K562 (cell line): ENCODE results near the gene MAP4K4.

Experiments used
- CHD4 ChIP-seq: fragments of 200-600 bp; sonication (generic); IDR thresholded peaks from 3 replicates; pipeline ENCODE4 v1.6.1; 2012; ENCODE audit warnings: low read depth, mild to moderate bottlenecking, mixed read lengths, low read length, inconsistent platforms; ENCODE audit not compliant: insufficient read depth, insufficient replicate concordance, poor library complexity, severe bottlenecking
- CTCF ChIP-seq, 3 experiments: IDR thresholded peaks in 2 of 3; conservative IDR thresholded peaks in 1 of 3; 2 replicates each; pipeline ENCODE4 v1.5.1; 2011 to 2012; ENCODE audit warnings: low read length in 3 of 3, mild to moderate bottlenecking in 3 of 3, control low read depth in 2 of 3, improper control_type of control experiment in 1 of 3, inconsistent platforms in 1 of 3, low read depth in 1 of 3, mixed read lengths in 1 of 3, moderate library complexity in 1 of 3; ENCODE audit not compliant: insufficient read depth in 2 of 3
- DMBX1 ChIP-seq: fragments of 250-450 bp; sonication (Bioruptor Pico); IDR thresholded peaks from 2 replicates; pipeline ENCODE4 v1.8.0; 2022; ENCODE audit warnings: inconsistent platforms, mild to moderate bottlenecking, moderate library complexity, borderline replicate concordance
- EP300 ChIP-seq: IDR thresholded peaks from 2 replicates; pipeline ENCODE4 v1.6.1; 2012; ENCODE audit warnings: low read length, improper control_type of control experiment
- GABPB1 ChIP-seq: sonication (generic); formaldehyde crosslinking; IDR thresholded peaks from 2 replicates; pipeline ENCODE4 v1.8.0; 2022; ENCODE audit warnings: mild to moderate bottlenecking, missing genetic modification reagents
- JUNB ChIP-seq: fragments of 450-650 bp; formaldehyde crosslinking; conservative IDR thresholded peaks from 2 replicates; pipeline ENCODE4 v1.4.0; 2020; ENCODE audit warnings: mild to moderate bottlenecking
- NFE2 ChIP-seq: IDR thresholded peaks from 2 replicates; pipeline ENCODE4 v1.6.1; 2014; ENCODE audit warnings: antibody characterized with exemption, low read depth
- NFRKB ChIP-seq: fragments of 450-650 bp; IDR thresholded peaks from 2 replicates; pipeline ENCODE4 v1.6.1; 2016; ENCODE audit warnings: low read depth
- YY1 ChIP-seq, 3 experiments: IDR thresholded peaks; 2 replicates each; pipeline ENCODE4 v1.6.1; 2011; ENCODE audit warnings: low read length in 2 of 3, mild to moderate bottlenecking in 2 of 3, moderate library complexity in 2 of 3, borderline replicate concordance in 1 of 3, control low read depth in 1 of 3, low read depth in 1 of 3; ENCODE audit not compliant: insufficient read depth in 3 of 3, insufficient replicate concordance in 2 of 3, control insufficient read depth in 1 of 3, insufficient read length in 1 of 3; ENCODE audit errors: extremely low read depth in 1 of 3
- ZNF24 ChIP-seq: fragments of 450-650 bp; IDR thresholded peaks from 2 replicates; pipeline ENCODE4 v1.6.1; 2016

DNA sequence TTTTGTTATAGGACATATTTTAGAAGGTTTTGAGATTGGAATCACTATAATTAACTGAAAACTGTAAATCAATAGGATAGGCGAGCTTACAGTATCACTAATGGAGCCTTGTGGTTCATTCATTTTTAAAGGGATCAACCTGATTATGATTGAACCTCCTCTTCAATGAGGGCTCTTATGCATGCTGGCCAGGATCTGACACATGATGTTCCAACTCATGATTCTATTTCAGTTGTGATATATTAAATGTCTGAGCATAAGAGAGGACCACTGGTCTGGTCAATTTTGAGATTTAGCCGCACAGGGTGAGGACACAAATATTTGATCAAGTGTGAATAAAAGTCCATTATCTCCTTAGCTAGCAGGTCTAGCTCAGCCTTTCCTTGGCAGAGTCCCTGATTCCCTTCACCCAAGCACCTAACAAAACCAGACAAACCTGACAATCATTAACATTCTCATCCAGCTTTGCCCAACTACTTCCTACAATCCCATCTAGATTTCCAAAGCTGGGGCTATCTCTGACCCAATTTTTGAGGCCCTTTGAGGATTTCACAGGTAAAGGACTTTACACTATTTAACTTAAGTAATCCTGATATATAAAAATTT lies 6.9 kb upstream of the MAP4K4 start:
- TF ChIP-seq YY1 (IDR thresholded peaks at IDR 0.05; ENCODE audit: borderline replicate concordance in 1 of 3, control insufficient read depth in 1 of 3, extremely low read depth in 1 of 3, insufficient read depth in 3 of 3, insufficient read length in 1 of 3, insufficient replicate concordance in 2 of 3, low read depth in 1 of 3, low read length in 2 of 3) (no peak), NFRKB (no peak), CTCF (IDR thresholded peaks at IDR 0.05 in 2 of 3, conservative IDR thresholded peaks at IDR 0.05 in 1 of 3; ENCODE audit: insufficient read depth in 2 of 3, low read depth in 1 of 3, low read length in 3 of 3) (no peak), ZNF24 (no peak), EP300 (no peak), GABPB1 (no peak), CHD4 (no peak), JUNB (CRISPR knock-in tag) (no peak), NFE2 (no peak), DMBX1 (CRISPR knock-in tag) (no peak)
